ENCODE data around the gene NECAB2.
A peak's percentile ranks its signal among the peaks of the same experiment; 100 is the strongest.

Gene NECAB2

DNA sequence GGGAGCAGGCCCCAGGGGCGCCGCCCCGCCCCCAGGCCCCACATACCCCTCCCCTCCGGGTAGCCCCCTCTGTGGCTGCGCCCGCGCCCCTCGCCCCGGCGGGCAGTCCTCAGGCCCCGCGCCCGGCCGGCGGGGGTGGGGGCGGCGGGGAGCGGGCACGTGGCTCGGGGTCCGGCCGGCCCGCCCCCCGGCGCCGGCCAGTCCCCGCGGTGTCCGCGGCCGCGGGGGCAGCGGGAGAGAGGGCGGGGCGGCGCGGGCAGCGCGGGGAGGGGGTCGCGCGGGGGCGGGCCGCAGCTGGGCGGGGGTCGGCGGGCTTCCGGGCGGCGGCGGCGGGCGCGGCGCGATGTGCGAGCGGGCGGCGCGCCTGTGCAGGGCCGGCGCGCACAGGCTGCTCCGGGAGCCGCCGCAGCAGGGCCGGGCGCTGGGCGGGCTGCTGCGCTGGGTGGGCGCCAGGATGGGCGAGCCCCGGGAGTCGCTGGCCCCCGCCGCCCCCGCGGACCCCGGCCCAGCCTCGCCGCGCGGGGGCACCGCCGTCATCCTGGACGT, 335 bp downstream of the NECAB2 start:
- DNase-seq = peak; percentile 50

DNA sequence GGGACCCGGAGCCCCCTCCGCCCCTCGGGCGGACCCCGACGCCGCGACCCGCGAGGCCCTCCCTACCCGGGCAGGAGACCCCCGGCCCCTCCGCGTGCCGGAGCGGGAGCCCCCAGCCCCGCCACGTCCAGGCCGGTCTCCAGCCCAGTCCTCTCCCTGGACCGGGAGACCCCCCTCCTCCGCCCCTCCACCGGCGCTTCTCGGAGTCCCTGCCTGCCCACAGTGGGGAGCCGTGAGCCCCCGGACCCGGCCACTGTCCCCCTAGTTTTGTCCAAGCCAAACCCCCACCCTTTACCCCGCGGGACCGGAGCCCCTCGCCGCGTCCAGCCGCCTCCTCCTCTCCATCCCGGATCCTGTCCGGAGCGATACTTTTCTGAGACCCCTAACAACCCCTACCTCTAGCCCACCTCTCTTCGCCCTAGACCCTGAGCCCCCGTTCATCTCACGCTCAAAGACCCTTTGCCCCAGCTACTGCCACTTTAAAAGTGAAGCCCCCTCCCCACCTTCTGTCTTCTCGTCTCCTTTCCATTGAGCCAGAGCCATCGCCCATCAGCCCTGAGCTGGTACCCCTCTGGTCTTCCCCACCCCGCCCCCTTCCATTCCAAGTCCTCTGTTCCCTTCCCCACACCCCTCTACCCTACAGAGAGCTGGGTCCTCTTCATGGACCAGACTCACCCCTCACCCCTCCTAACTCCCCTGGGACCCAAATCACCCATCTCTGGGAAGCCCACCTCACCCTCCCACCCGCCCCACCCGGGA, 1.0 kb downstream of the NECAB2 start:
- DNase-seq = peak; percentile 55

DNA sequence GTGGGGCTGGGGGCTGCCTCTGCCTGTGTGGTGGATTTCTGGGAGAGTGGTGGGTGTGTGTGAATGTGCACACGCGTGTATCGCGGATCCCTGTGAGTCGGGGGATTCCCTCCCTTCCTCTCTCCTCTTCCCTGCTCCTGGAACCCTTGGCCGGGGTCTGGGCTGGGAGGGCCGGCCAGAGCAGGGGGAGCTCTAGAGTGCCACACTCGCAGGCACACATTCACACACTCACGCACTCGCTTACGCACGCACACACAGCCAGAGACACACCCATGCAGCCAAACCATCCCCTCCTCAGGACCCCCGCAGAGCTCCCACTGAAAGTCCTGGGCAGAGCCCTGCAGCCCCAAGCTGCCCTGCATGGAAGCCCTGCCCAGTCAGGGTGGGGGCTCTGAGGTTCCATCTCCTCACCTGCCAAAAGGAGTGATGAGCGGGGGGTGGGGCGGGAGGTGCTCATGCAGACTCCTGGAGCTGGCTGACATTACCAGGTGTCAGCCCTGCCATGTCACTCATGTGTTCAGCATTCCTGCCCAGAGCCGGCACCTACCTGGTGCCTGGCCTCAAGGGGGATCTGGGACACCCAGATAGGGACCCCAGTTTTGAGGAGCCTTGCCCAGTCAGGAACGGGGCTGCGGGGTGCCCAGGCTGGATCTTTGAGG, 1.9 kb downstream of the NECAB2 start:
- DNase-seq = no peak

DNA sequence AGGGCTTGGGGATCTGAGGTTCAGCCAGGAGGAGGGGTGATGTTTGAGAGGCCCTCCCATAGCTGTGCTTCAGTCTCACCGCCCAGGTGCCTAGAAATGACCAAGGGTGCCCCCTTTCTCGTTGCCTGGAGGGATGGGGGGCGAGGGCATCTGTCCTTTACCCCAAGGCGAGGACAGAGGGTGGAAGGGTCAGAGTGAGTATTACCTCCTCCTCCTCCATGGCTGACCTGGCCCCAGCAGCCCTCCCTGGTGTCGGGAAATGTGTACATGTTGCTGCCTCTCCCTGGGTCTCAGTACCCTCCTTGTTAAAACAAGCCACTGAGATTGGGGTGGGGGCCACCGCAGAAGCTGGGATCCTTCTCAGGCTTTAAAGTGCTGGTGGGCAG, 2.4 kb downstream of the NECAB2 start:
- DNase-seq = no peak

DNA sequence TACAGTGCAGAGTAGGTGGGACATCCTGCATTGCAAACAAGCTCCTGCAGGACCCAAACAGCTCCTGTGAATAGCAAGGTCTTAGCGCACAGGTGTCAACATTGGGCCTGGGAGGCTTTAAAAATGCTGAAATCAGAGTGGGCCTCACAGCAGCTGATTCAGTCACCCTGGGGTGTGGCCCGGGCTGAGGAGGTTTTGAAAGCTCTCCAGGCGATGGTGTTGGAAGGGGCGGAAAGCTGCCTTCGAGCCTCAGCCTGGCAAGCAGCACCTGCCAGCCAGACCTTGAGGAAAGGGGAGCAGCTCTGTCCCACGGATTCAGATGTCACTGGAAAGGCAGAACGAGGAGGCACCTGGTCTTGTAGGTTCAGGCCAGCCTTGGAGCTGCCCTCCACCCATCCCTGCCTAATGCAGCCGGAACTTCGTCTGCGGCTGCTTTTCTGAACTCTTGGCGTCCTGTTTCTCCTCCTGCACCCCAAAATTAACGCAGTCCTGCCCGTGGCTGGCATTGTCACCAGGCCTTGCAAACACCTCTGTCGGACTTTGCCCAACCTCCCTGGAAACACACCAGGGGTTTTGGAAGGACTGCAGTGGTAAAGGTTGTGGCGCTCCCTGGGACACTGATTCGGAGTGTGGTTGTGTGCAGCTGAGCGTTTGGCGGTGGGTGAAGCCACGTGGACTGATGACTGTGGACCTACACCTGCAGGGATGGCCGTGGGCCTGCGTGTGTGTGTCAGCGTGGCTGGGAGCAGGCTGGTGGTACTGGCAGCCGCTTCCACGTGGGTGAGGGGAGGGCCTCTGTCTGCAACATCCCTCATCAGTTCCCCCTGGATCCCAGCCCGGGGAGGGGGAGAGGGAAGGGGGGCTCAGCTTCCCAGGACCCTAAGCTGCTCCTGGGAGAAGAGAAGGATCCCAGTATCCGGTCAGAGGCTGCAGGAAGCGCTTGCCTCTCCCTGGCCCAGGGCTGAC, 3.4 kb downstream of the NECAB2 start:
- DNase-seq = no peak

DNA sequence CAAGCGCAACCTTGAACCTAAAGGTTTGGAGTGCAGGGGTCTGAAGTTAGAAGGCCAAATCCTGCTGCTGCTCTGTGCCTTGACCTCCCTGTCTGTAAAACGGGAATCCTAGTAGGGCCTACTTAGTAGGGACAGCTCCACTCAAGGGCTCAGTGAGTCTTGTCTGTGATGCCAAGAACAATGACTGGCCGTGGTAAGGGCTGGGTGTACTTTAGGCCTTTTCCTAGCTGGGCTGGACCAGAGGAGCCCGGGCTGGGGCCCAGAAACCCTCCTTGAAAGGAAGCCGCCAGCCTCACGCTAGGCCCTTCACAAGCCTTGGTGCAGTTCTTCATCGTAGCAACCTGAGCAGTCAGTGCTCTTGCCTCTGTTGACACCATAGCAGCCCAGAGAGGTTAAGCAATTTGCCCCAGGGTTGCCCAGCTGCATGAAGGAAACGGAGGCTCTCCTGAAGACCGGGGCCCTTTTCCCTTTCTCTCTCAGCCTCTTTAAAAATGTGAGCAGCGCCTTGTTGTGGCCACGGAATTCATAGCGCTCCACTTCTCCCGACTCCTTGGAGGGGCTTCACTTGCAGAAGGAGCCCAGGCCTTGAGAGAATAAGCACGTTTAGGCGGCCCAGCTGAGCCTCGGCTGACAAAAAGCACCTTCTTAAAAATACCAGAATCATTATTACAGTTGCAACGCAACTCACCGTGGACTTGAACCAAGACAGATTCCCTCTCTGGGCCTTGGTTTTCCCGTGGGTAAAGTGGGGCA, 4.4 kb downstream of the NECAB2 start:
- no peak for DNase-seq

DNA sequence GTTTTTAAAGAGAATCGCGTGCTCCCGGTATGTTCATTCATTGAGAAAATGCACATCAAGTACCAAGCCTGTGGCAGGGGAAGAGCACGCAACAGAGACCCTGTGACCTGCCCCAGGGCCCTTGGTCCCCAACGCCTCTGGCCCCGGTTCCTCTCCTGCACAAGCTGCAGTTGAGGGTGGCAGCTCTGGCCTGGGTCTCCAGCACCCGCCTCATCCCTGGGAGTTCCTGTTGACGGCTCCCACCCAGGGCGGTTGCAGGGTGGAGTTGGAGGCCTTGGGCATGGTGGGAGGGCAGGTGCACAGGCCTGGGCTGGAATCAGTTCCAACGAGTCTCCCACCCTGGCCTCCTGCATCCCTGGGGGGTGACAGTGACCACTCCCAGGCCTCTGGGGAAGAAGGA, 5.0 kb downstream of the NECAB2 start:
- DNase-seq = no peak

DNA sequence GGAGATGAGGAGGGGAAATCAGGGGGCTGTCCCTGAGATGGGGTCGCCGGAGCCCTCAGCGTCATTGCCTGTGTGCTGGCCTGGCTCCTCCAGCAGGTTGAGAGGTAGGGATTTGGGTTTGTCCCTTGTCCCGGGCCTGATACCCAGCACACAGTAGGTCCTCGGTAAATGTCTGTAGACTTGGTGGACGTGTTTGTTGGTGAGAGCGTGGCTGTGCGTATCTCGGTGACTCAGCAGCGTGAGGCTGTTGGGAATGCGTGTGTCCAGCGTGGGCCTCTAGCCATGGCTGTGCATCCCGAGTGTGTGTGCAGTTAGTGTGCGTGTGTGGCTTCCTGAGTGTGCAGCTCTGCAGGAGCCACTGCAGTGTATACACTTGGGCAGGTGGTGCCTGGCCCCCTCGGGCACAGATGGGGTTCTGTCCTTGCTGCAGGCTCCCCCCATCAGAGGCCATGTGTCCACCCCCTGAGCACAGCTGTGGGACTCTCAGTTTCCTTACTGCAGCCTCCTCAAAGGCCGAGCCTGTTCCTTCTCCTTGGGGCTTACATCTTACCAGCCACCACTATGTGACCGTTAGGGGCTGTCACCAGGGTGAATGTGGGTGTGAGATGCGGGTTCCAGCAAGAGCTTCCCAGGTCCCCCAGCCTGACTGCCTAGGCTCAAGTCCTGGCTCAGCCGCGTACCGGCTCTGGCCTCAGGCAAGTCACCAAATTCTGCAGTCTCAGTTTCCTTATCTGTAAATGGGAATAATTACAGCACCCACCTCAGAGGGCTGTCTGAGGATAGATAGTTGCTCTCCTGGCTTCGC, 5.7 kb downstream of the NECAB2 start:
- DNase-seq = no peak

DNA sequence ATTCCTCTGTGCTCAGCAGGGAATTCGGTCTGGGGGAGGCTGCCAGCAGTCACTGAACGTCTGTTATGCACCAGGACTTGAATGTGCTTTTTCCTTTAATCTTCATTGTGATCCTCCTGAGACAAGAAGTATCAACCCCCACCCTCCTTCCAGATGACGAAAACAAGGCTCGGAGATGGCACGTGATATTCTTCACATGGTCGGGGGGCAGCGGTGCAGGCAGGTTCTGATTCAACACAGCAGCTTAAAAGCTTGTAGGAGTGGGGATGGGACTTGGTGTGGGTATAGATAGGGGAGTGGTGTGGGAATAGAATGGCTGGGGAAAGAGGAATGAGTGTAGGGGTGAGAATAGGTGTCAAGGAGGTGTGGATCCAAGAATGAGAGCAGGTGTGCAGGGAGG, 6.4 kb downstream of the NECAB2 start:
- DNase-seq = peak; percentile 46

DNA sequence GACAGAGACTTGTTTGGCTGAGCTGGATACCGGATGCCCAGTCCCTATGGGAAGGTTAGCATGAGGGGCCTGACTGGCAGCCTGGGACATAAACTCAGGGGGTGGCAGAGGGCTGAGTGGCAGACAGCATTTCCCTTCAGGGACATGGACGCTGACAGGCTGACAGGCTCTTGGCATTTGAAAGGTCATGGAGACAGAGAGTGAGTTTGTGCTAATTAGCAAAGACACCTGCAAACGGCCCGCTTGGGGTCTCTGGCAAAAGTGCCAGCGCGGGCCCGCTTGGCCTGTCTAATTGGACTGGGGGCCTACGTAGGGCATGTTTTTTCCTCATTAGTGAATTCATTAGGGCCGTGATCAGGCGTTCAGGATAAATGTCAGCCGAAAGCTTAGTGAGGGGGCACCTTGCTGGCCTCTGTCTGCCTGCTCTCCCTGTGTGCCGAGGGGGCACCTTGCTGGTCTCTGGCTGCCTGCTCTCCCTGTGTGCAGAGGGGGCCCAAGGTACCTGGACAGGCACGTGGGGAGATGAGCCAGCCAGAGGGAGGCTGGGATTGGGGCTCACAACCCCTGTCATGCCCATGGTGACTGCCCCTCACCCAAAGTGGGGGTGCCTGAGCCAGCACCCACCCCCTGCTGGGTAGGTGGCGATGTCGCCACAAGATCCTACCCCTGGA, 7.7 kb downstream of the NECAB2 start:
- DNase-seq = peak; percentile 80

DNA sequence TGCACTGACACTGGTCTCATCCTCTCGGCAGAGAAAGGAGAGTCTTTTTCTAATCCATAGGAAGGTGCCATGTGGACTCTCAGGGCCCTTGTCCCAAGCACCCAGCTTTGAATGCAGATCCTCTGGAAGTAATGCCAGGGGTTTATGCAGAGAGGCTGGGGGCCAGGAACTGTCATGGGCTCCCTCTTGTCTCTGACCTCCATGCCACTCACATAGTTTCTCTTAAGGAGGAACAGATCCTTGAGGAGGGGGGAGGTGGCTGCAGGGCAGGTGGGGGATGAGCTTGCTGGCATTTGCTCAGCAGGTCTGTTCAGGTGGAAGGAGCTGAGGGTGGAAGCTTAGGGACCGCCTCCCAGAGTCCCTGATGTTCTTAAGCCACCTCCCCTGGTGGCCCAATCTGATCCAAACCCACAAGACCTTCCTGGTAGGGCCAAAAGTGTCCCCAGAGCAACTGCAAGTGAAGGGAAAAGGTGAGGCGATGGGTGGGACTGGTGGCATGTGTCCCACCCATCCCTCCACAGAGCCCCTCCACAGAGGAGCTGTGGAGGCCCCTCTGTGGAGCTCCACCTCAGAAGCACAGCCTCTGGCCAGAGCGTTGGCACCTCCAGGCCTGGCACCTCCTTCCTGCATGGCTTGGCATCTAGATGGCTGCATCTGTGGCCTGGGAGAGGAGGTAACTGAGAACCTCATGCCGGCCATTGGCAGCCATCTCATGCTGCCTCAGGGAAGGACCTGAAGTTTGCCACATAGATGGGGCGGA, 9.2 kb downstream of the NECAB2 start:
- DNase-seq = no peak

DNA sequence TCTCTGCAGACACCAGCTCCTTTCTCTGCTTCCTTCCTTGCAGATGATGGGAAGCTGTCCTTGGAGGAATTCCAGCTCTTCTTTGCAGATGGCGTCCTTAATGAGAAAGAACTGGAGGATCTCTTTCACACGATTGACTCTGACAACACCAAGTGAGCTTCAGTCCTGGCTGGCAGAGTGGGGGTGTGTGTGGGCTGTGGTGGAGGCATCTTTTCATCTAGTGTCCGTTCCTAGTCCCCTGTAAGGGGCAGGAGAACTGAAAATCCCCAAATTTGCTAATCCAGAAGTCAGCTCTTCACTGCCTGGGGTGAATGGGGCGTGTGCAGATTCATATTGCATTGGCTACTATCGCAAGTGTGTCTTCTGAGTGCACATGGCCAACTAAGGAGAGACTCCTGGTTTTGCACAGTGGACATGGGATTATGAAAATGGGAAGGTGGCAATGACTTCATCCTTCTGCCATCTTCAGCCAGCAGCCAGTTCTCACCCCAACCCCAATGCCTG, 10.4 kb downstream of the NECAB2 start:
- DNase-seq = no peak

DNA sequence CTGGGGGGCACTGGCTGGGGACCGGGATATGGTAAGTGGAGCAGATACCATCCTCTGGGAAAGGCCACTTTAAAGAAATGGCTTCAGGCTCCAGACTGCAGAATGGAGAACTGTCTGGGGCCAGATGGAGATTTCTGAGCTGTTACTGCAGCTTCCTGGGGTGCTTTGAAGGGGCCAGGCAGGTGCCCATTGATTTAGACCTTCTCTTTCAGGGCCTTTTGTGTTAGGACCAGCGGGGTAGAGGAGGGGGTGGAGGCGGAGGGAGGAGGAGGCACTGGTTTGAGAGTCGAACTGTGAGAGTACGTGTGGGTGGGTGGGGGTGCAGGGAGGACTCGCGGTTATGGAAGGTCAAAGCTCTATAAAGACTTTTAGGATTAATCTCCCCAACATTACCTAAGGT, 11.4 kb downstream of the NECAB2 start:
- DNase-seq = no peak

DNA sequence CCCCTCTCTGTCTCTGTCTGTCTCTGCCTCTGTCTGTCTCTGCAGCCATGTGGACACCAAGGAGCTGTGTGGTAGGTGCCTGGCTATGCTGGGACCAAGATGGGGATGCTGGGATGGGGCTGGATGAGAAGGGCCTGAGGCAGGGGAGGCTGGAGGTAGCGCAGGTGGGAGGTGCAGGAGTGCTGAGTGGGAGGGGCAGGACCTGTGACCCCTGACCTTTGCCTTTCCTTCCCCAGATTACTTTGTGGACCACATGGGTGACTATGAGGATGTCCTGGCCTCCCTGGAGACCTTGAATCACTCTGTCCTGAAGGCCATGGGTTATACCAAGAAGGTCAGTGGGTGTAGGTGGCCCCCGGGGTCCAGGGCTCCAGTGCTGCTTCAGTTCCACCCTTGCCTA, 12.8 kb downstream of the NECAB2 start:
- no peak for DNase-seq

DNA sequence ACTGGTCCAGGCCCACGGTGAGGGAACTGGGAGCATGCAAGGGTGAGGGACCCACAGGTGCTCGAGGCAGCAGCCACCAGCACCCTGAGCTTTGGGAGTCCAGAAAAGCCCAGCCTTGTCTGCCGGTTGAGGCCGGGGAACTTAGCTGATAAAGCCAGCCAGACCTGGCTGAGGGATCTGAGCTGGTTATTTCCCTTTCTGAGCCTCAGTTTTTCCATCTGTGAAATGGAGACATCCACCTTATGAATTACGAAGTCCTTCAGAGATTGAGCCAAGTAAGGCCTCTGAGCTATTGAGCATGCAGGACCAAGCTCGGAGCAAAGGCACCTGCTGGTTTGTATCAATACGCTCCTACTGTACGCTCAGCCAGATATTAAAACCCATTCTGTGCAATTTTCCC, 13.8 kb downstream of the NECAB2 start:
- no peak for DNase-seq

DNA sequence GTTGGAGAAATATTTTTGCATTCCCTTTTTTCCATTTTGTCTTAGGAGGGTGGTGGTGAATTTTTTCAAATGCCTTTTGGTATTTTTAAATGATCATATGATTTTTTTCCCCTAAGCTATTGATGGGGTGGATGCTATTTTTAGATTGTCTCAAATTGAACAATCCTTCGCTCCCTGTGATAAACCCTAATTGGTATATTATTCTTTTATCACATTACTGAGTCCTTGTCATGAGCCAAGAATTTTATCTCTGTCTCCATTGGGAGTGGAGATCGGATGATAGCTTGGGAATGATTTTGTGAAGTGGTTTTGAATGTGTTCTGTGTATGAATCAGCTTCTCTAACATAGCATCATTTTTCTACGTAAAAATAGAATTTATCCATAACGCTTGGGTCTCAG, 15.4 kb downstream of the NECAB2 start:
- DNase-seq = no peak

DNA sequence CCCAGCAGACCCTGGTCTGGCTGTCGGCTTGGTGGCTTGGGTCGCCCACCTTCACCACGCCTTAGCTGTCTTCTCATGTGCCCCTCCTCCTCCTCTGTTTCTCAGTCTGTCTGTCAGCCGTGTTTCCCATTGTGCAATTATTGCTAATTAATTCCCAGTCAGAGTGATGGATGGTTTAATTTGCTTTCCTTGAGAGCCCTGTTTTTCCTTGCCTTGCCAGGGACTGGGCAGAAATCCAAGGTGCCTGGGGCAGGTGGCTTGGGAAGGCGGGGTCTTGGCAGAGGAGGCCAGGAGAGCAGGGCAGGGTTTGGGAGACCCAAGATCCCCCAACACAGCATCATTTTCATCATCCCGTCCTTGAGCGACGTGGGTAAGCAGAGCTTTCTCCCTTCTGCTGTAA, 21.3 kb downstream of the NECAB2 start:
- DNase-seq = no peak

DNA sequence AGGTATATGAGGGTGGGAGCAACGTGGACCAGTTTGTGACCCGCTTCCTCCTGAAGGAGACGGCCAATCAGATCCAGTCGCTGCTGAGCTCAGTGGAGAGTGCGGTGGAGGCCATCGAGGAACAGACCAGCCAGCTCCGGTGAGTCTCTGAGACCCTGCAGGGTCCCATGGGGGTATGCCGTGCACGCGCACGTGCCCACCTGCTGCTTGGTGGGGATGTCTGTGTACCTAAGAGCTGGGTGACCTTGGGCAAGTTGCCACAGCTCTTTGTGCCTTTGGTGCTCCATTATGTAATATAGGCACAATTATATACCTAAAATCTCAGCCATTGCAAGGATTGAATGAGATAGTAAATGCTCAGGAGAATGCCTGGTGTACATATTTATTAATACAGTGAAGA, 22.4 kb downstream of the NECAB2 start:
- no peak for DNase-seq

DNA sequence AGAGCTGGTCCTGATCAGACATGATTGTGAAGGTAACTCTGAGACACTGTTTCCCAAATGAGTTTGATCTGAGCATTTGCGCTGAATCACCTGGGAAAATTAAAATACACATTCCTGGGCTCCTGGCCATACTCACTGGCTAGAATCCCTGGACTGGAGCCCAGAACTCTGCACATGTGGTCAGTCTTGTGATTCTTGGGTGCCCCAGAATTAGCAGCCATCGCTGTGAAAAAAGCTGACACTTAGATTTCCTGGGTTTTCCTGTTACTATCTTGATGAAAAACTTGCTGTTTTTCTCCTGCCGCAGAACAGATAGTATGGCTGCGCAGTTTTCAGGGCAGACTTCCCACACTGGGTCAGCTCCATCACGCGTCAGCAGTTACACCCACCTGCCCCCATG, 24.6 kb downstream of the NECAB2 start:
- no peak for DNase-seq

DNA sequence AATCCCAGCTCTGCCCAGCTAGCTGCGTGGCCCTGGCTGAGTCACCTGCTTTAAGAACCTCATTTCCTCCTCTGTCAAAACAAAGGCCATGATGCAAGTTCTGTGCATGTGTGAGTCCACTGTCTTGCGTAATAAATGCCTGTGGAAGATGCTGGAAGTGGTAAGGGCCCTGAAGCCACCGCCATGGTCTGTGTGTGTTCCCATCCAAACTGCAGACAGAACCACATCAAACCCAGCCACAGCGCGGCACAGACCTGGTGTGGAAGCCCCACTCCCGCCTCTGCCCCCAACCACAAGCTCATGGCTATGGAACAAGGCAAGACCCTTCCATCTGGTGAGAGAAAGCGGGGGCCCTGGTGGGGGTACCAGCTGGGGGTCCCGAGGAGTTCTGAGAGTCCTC, 26.0 kb downstream of the NECAB2 start:
- DNase-seq = no peak
